GM23338 (cell line): ENCODE measurements around the gene COL26A1. TPM values are rescaled to one million over a fixed set of nuclear protein-coding genes. Genes with fewer than 3 reads are reported as not detected.

Experiments used
- ATAC-seq: fragments of 200-7000 bp; cut with Tn5 transposase; 3 replicates; pipeline ENCODE4 v1.9.1; 2020
- DNase-seq: peaks from one replicate; pipeline ENCODE4 v3.0.0-alpha.2; 2015; ENCODE audit warnings: low spot score
- H2AFZ ChIP-seq: fragments of 200-600 bp; sonication (generic); 2 replicates; pipeline ENCODE4 v1.8.0; 2016; ENCODE audit warnings: antibody characterized with exemption, mild to moderate bottlenecking, moderate library complexity
- H3F3A ChIP-seq: fragments of 200-600 bp; sonication (generic); replicated peaks from 2 replicates; pipeline ENCODE4 v1.8.0; 2017; ENCODE audit warnings: antibody characterized with exemption, mixed run types, low read depth
- H3K27ac ChIP-seq: fragments of 200-600 bp; sonication (generic); 2 replicates; pipeline ENCODE4 v1.6.1; 2016; ENCODE audit warnings: low read depth
- H3K27me3 ChIP-seq: fragments of 200-600 bp; sonication (generic); 2 replicates; pipeline ENCODE4 v1.8.0; 2016; ENCODE audit warnings: mild to moderate bottlenecking, mixed run types, moderate library complexity; ENCODE audit not compliant: insufficient read depth
- H3K36me3 ChIP-seq: fragments of 200-600 bp; sonication (generic); 2 replicates; pipeline ENCODE4 v1.8.0; 2016; ENCODE audit warnings: mild to moderate bottlenecking; ENCODE audit not compliant: insufficient read depth
- H3K4me1 ChIP-seq: fragments of 200-600 bp; sonication (generic); 2 replicates; pipeline ENCODE4 v1.8.0; 2016; ENCODE audit warnings: mild to moderate bottlenecking, moderate library complexity; ENCODE audit not compliant: insufficient read depth
- H3K4me2 ChIP-seq: fragments of 200-600 bp; sonication (generic); 2 replicates; pipeline ENCODE4 v1.7.1; 2017; ENCODE audit warnings: mixed run types
- H3K4me3 ChIP-seq: fragments of 200-600 bp; sonication (generic); 2 replicates; pipeline ENCODE4 v1.6.1; 2016; ENCODE audit warnings: mixed run types
- H3K79me2 ChIP-seq: fragments of 200-600 bp; sonication (generic); replicated peaks from 2 replicates; pipeline ENCODE4 v1.8.0; 2017; ENCODE audit warnings: mild to moderate bottlenecking; ENCODE audit not compliant: insufficient read depth
- H3K9me2 ChIP-seq: fragments of 200-600 bp; sonication (generic); 2 replicates; pipeline ENCODE4 v1.8.0; 2017; ENCODE audit not compliant: insufficient read depth
- H4K20me1 ChIP-seq: fragments of 200-600 bp; sonication (generic); replicated peaks from 2 replicates; pipeline ENCODE4 v1.8.0; 2017; ENCODE audit warnings: mild to moderate bottlenecking; ENCODE audit not compliant: insufficient read depth
- H3K27ac Mint-ChIP-seq: 2 replicates; pipeline ENCODE4 v1.8.0; 2020; ENCODE audit warnings: inconsistent platforms, mild to moderate bottlenecking, moderate library complexity, mixed read lengths
- H3K27me3 Mint-ChIP-seq: 3 replicates; pipeline ENCODE4 v1.8.0; 2022; ENCODE audit warnings: low read depth, mild to moderate bottlenecking, moderate library complexity, mixed read lengths, inconsistent platforms; ENCODE audit not compliant: insufficient read depth, poor library complexity
- H3K36me3 Mint-ChIP-seq: 3 replicates; pipeline ENCODE4 v1.8.0; 2021; ENCODE audit warnings: low read depth, mild to moderate bottlenecking, inconsistent platforms, moderate library complexity, mixed read lengths
- H3K4me1 Mint-ChIP-seq: 3 replicates; pipeline ENCODE4 v1.8.0; 2020; ENCODE audit warnings: mild to moderate bottlenecking, inconsistent platforms, mixed read lengths
- H3K4me3 Mint-ChIP-seq: 3 replicates; pipeline ENCODE4 v1.8.0; 2021; ENCODE audit warnings: moderate library complexity, mild to moderate bottlenecking, inconsistent platforms, mixed read lengths
- H3K9me3 Mint-ChIP-seq: 3 replicates; pipeline ENCODE4 v1.8.0; 2020; ENCODE audit warnings: moderate library complexity, mild to moderate bottlenecking, inconsistent platforms, mixed read lengths
- CREB1 ChIP-seq: fragments of 250-450 bp; sonication (Bioruptor Pico); IDR thresholded peaks from 2 replicates; pipeline ENCODE4 v1.5.0; 2020; ENCODE audit warnings: low read depth, mild to moderate bottlenecking, moderate library complexity
- EZH2 ChIP-seq: fragments of 200-600 bp; sonication (generic); IDR thresholded peaks from one replicate; pipeline ENCODE4 v1.8.0; 2017; ENCODE audit warnings: antibody characterized with exemption, mild to moderate bottlenecking, low read depth; ENCODE audit not compliant: unreplicated experiment
- EZH2phosphoT487 ChIP-seq: fragments of 200-600 bp; sonication (generic); IDR thresholded peaks from one replicate; pipeline ENCODE4 v1.8.1; 2018; ENCODE audit warnings: antibody characterized with exemption; ENCODE audit not compliant: unreplicated experiment
- NANOG ChIP-seq: IDR thresholded peaks from 2 replicates; pipeline ENCODE4 v1.6.1; 2016; ENCODE audit warnings: antibody characterized with exemption, borderline replicate concordance
- POLR2AphosphoS5 ChIP-seq: IDR thresholded peaks from 2 replicates; pipeline ENCODE4 v1.6.1; 2016; ENCODE audit warnings: antibody characterized with exemption, low read depth
- STAT1 ChIP-seq: IDR thresholded peaks from one replicate; pipeline ENCODE4 v1.6.1; 2016; ENCODE audit warnings: antibody characterized with exemption; ENCODE audit not compliant: unreplicated experiment
- ZNF114 ChIP-seq: fragments of 250-450 bp; sonication (Bioruptor Pico); IDR thresholded peaks from 2 replicates; pipeline ENCODE4 v1.5.0; 2020; ENCODE audit warnings: mild to moderate bottlenecking, moderate library complexity
- ZNF331 ChIP-seq: fragments of 250-450 bp; sonication (Bioruptor Pico); IDR thresholded peaks from 2 replicates; pipeline ENCODE4 v1.5.0; 2020; ENCODE audit warnings: low read depth, mild to moderate bottlenecking, moderate library complexity
- polyA plus RNA-seq: library from polyadenylated mRNA; unstranded; fragments of >200 nt; fragmentation: Nextera tagmentation; extraction: Ambion mirVana; gene quantifications from 2 replicates; pipeline ENCODE4 v1.2.1, GENCODE V29; 2016
- total RNA-seq: library from RNA; depleted of rRNA; stranded (reverse); fragments of >200 nt; shearing (Covaris generic); gene quantifications from 2 replicates; pipeline ENCODE4 v1.2.3, GENCODE V29; 2014
- TF ChIP-seq, protein P1 (sequence below), 2 experiments: fragments of 200-600 bp in 1 of 2; sonication (generic) in 1 of 2; conservative IDR thresholded peaks; 2 replicates each; pipeline versions ENCODE4 v1.5.1 to v1.6.1; 2016 to 2017; ENCODE audit warnings: antibody characterized with exemption in 2 of 2, low read depth in 2 of 2, mild to moderate bottlenecking in 2 of 2, moderate library complexity in 1 of 2
- TF ChIP-seq, protein P2 (sequence below): fragments of 250-450 bp; sonication (Bioruptor Pico); IDR thresholded peaks from 2 replicates; pipeline ENCODE4 v1.5.0; 2020; ENCODE audit warnings: mild to moderate bottlenecking, moderate library complexity

The COL26A1 gene
- total and polyA plus RNA-seq, 2 experiments from 2014 or later = 17.8 to 55.0 TPM

DNA sequence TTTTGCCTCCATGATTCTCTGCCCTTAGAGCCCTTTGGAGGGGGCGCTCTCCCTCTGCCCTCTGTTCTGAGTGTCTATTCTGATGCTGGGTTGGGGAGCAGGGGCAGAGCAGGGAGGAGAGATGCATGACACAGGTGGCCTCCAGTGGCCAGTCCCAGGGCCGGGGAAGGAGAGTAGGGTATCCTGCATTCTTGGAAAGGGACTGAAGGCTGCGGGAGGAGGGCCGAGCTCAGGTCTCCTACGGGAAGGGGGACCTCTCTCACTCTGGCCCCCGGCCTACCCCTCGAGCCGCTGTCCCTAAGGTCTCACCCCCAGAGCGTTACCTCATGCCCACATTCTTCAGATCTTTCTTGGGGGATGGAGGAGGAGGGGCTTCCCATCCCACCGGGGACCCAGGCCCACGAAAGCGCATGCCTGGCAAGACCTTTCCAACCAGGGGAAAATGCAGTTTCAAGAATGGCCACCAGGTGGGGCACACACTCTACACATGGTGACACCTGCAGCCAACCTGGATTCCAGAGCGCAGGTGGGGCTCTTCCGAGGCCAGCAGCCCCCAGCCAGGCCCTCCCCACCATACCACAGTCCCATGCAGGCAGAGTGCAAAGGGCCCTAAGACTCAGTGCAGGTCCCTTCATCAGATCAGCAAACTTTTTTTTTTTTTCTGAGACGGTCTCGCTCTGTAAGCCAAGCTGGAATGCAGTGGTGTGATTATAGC is 180.0 kb downstream of the COL26A1 start:
- Histone ChIP-seq H3K36me3 (0 out of 2 replicates have a peak, but pooled peaks cover 3% of the 10 kb centered on the region), H3K4me1 (no peaks in the 10 kb centered on the region), H3F3A (no peaks in the 10 kb centered on the region), H3K9me2 (no peaks in the 10 kb centered on the region), H3K4me2 (no peak overlapping the region), H2AFZ (no peak overlapping the region), H3K27me3 (no peaks in the 10 kb centered on the region), H3K79me2 (no peaks in the 10 kb centered on the region), H4K20me1 (no peaks in the 10 kb centered on the region), H3K27ac (0 out of 2 replicates have a peak overlapping the region, but pooled peaks have one; percentile 56), H3K4me3 (no peak overlapping the region)
- peak; percentile 93 for DNase-seq
- Mint-ChIP-seq H3K4me1 (peaks cover 7% of the 10 kb centered on the region; the same call in 1 of the 3 replicates), H3K27me3 (peaks cover 6% of the 10 kb centered on the region), H3K27ac (no peak overlapping the region), H3K4me3 (no peak overlapping the region), H3K36me3 (peaks cover 9% of the 10 kb centered on the region), H3K9me3 (no peaks in the 10 kb centered on the region)
- TF ChIP-seq, protein P1, sequence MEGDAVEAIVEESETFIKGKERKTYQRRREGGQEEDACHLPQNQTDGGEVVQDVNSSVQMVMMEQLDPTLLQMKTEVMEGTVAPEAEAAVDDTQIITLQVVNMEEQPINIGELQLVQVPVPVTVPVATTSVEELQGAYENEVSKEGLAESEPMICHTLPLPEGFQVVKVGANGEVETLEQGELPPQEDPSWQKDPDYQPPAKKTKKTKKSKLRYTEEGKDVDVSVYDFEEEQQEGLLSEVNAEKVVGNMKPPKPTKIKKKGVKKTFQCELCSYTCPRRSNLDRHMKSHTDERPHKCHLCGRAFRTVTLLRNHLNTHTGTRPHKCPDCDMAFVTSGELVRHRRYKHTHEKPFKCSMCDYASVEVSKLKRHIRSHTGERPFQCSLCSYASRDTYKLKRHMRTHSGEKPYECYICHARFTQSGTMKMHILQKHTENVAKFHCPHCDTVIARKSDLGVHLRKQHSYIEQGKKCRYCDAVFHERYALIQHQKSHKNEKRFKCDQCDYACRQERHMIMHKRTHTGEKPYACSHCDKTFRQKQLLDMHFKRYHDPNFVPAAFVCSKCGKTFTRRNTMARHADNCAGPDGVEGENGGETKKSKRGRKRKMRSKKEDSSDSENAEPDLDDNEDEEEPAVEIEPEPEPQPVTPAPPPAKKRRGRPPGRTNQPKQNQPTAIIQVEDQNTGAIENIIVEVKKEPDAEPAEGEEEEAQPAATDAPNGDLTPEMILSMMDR (conservative IDR thresholded peaks at IDR 0.05; ENCODE audit: low read depth in 2 of 2) = peak; percentile 92 to 97
- no peak for TF ChIP-seq EZH2
- peak; percentile 76 for ATAC-seq

DNA sequence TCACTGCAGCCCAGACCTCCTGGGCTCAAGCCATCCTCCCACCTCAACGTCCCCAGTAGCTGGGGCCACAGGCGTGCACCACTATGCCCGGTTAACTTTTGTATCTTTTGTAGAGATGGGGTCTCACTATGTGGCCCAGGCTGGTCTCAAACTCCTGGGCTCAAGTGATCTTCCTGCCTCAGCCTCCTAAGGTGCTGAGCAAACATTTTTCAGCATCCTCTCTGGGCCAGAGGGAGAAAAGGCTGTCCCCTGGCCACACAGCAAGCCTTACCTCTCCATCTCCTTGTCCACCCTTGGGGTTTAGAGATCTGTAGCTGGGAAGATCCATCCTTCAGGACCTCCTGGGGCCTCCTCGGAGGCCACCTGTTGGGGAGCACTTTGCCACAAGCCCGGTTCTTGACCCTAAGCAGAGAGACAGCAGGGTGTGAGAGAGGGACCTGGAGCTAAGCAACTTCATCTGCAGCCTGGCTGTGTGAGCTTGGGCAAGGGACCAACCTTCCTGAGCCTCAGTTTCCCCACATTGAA is 180.6 kb downstream of the COL26A1 start:
- no peaks in the 10 kb centered on the region for H3K27me3 ChIP-seq
- Mint-ChIP-seq H3K27me3 (peaks cover 8% of the 10 kb centered on the region), H3K36me3 (peaks cover 13% of the 10 kb centered on the region), H3K9me3 (no peaks in the 10 kb centered on the region), H3K4me3 (no peak overlapping the region), H3K4me1 (peaks cover 7% of the 10 kb centered on the region; the same call in 1 of the 3 replicates), H3K27ac (no peak overlapping the region)
- H3K9me2 ChIP-seq = no peaks in the 10 kb centered on the region
- H3K4me1 ChIP-seq = no peaks in the 10 kb centered on the region
- H3K4me3 ChIP-seq = no peak overlapping the region
- no peak overlapping the region for H3K27ac ChIP-seq
- H3K79me2 ChIP-seq = no peaks in the 10 kb centered on the region
- H3K36me3 ChIP-seq = 0 out of 2 replicates have a peak, but pooled peaks cover 5% of the 10 kb centered on the region
- ATAC-seq = no peak; the same call in 2 of the 3 replicates
- DNase-seq = no peak
- H3F3A ChIP-seq = no peaks in the 10 kb centered on the region
- H2AFZ ChIP-seq = no peak overlapping the region
- no peaks in the 10 kb centered on the region for H4K20me1 ChIP-seq
- no peak overlapping the region for H3K4me2 ChIP-seq
- TF ChIP-seq, protein P1 (conservative IDR thresholded peaks at IDR 0.05; ENCODE audit: low read depth in 2 of 2) = no peak
- TF ChIP-seq EZH2phosphoT487 (no peak), CREB1 (no peak), STAT1 (no peak), POLR2AphosphoS5 (no peak), EZH2 (no peak), NANOG (no peak), ZNF114 (no peak), ZNF331 (CRISPR knock-in tag) (no peak)
- TF ChIP-seq, protein P2, sequence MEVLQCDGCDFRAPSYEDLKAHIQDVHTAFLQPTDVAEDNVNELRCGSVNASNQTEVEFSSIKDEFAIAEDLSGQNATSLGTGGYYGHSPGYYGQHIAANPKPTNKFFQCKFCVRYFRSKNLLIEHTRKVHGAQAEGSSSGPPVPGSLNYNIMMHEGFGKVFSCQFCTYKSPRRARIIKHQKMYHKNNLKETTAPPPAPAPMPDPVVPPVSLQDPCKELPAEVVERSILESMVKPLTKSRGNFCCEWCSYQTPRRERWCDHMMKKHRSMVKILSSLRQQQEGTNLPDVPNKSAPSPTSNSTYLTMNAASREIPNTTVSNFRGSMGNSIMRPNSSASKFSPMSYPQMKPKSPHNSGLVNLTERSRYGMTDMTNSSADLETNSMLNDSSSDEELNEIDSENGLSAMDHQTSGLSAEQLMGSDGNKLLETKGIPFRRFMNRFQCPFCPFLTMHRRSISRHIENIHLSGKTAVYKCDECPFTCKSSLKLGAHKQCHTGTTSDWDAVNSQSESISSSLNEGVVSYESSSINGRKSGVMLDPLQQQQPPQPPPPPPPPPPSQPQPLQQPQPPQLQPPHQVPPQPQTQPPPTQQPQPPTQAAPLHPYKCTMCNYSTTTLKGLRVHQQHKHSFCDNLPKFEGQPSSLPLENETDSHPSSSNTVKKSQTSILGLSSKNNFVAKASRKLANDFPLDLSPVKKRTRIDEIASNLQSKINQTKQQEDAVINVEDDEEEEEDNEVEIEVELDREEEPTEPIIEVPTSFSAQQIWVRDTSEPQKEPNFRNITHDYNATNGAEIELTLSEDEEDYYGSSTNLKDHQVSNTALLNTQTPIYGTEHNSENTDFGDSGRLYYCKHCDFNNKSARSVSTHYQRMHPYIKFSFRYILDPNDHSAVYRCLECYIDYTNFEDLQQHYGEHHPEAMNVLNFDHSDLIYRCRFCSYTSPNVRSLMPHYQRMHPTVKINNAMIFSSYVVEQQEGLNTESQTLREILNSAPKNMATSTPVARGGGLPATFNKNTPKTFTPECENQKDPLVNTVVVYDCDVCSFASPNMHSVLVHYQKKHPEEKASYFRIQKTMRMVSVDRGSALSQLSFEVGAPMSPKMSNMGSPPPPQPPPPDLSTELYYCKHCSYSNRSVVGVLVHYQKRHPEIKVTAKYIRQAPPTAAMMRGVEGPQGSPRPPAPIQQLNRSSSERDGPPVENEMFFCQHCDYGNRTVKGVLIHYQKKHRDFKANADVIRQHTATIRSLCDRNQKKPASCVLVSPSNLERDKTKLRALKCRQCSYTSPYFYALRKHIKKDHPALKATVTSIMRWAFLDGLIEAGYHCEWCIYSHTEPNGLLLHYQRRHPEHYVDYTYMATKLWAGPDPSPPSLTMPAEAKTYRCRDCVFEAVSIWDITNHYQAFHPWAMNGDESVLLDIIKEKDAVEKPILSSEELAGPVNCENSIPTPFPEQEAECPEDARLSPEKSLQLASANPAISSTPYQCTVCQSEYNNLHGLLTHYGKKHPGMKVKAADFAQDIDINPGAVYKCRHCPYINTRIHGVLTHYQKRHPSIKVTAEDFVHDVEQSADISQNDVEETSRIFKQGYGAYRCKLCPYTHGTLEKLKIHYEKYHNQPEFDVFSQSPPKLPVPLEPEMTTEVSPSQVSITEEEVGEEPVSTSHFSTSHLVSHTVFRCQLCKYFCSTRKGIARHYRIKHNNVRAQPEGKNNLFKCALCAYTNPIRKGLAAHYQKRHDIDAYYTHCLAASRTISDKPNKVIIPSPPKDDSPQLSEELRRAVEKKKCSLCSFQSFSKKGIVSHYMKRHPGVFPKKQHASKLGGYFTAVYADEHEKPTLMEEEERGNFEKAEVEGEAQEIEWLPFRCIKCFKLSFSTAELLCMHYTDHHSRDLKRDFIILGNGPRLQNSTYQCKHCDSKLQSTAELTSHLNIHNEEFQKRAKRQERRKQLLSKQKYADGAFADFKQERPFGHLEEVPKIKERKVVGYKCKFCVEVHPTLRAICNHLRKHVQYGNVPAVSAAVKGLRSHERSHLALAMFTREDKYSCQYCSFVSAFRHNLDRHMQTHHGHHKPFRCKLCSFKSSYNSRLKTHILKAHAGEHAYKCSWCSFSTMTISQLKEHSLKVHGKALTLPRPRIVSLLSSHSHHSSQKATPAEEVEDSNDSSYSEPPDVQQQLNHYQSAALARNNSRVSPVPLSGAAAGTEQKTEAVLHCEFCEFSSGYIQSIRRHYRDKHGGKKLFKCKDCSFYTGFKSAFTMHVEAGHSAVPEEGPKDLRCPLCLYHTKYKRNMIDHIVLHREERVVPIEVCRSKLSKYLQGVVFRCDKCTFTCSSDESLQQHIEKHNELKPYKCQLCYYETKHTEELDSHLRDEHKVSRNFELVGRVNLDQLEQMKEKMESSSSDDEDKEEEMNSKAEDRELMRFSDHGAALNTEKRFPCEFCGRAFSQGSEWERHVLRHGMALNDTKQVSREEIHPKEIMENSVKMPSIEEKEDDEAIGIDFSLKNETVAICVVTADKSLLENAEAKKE (CRISPR knock-in tag) = no peak
